GM23338 (cell line): ENCODE measurements around the gene FBXL14. TPM values are rescaled to one million over a fixed set of nuclear protein-coding genes. Genes with fewer than 3 reads are reported as not detected.

Experiments used
- ATAC-seq: fragments of 200-7000 bp; cut with Tn5 transposase; 3 replicates; pipeline ENCODE4 v1.9.1; 2020
- DNase-seq: peaks from one replicate; pipeline ENCODE4 v3.0.0-alpha.2; 2015; ENCODE audit warnings: low spot score
- H2AFZ ChIP-seq: fragments of 200-600 bp; sonication (generic); 2 replicates; pipeline ENCODE4 v1.8.0; 2016; ENCODE audit warnings: antibody characterized with exemption, mild to moderate bottlenecking, moderate library complexity
- H3F3A ChIP-seq: fragments of 200-600 bp; sonication (generic); replicated peaks from 2 replicates; pipeline ENCODE4 v1.8.0; 2017; ENCODE audit warnings: antibody characterized with exemption, mixed run types, low read depth
- H3K27ac ChIP-seq: fragments of 200-600 bp; sonication (generic); 2 replicates; pipeline ENCODE4 v1.6.1; 2016; ENCODE audit warnings: low read depth
- H3K27me3 ChIP-seq: fragments of 200-600 bp; sonication (generic); 2 replicates; pipeline ENCODE4 v1.8.0; 2016; ENCODE audit warnings: mild to moderate bottlenecking, mixed run types, moderate library complexity; ENCODE audit not compliant: insufficient read depth
- H3K36me3 ChIP-seq: fragments of 200-600 bp; sonication (generic); 2 replicates; pipeline ENCODE4 v1.8.0; 2016; ENCODE audit warnings: mild to moderate bottlenecking; ENCODE audit not compliant: insufficient read depth
- H3K4me1 ChIP-seq: fragments of 200-600 bp; sonication (generic); 2 replicates; pipeline ENCODE4 v1.8.0; 2016; ENCODE audit warnings: mild to moderate bottlenecking, moderate library complexity; ENCODE audit not compliant: insufficient read depth
- H3K4me2 ChIP-seq: fragments of 200-600 bp; sonication (generic); 2 replicates; pipeline ENCODE4 v1.7.1; 2017; ENCODE audit warnings: mixed run types
- H3K4me3 ChIP-seq: fragments of 200-600 bp; sonication (generic); 2 replicates; pipeline ENCODE4 v1.6.1; 2016; ENCODE audit warnings: mixed run types
- H3K79me2 ChIP-seq: fragments of 200-600 bp; sonication (generic); replicated peaks from 2 replicates; pipeline ENCODE4 v1.8.0; 2017; ENCODE audit warnings: mild to moderate bottlenecking; ENCODE audit not compliant: insufficient read depth
- H3K9me2 ChIP-seq: fragments of 200-600 bp; sonication (generic); 2 replicates; pipeline ENCODE4 v1.8.0; 2017; ENCODE audit not compliant: insufficient read depth
- H4K20me1 ChIP-seq: fragments of 200-600 bp; sonication (generic); replicated peaks from 2 replicates; pipeline ENCODE4 v1.8.0; 2017; ENCODE audit warnings: mild to moderate bottlenecking; ENCODE audit not compliant: insufficient read depth
- H3K27ac Mint-ChIP-seq: 2 replicates; pipeline ENCODE4 v1.8.0; 2020; ENCODE audit warnings: inconsistent platforms, mild to moderate bottlenecking, moderate library complexity, mixed read lengths
- H3K27me3 Mint-ChIP-seq: 3 replicates; pipeline ENCODE4 v1.8.0; 2022; ENCODE audit warnings: low read depth, mild to moderate bottlenecking, moderate library complexity, mixed read lengths, inconsistent platforms; ENCODE audit not compliant: insufficient read depth, poor library complexity
- H3K36me3 Mint-ChIP-seq: 3 replicates; pipeline ENCODE4 v1.8.0; 2021; ENCODE audit warnings: low read depth, mild to moderate bottlenecking, inconsistent platforms, moderate library complexity, mixed read lengths
- H3K4me1 Mint-ChIP-seq: 3 replicates; pipeline ENCODE4 v1.8.0; 2020; ENCODE audit warnings: mild to moderate bottlenecking, inconsistent platforms, mixed read lengths
- H3K4me3 Mint-ChIP-seq: 3 replicates; pipeline ENCODE4 v1.8.0; 2021; ENCODE audit warnings: moderate library complexity, mild to moderate bottlenecking, inconsistent platforms, mixed read lengths
- H3K9me3 Mint-ChIP-seq: 3 replicates; pipeline ENCODE4 v1.8.0; 2020; ENCODE audit warnings: moderate library complexity, mild to moderate bottlenecking, inconsistent platforms, mixed read lengths
- CREB1 ChIP-seq: fragments of 250-450 bp; sonication (Bioruptor Pico); IDR thresholded peaks from 2 replicates; pipeline ENCODE4 v1.5.0; 2020; ENCODE audit warnings: low read depth, mild to moderate bottlenecking, moderate library complexity
- EZH2 ChIP-seq: fragments of 200-600 bp; sonication (generic); IDR thresholded peaks from one replicate; pipeline ENCODE4 v1.8.0; 2017; ENCODE audit warnings: antibody characterized with exemption, mild to moderate bottlenecking, low read depth; ENCODE audit not compliant: unreplicated experiment
- EZH2phosphoT487 ChIP-seq: fragments of 200-600 bp; sonication (generic); IDR thresholded peaks from one replicate; pipeline ENCODE4 v1.8.1; 2018; ENCODE audit warnings: antibody characterized with exemption; ENCODE audit not compliant: unreplicated experiment
- JUNB ChIP-seq: IDR thresholded peaks from one replicate; pipeline ENCODE4 v1.6.1; 2016; ENCODE audit warnings: antibody characterized with exemption; ENCODE audit not compliant: unreplicated experiment
- NANOG ChIP-seq: IDR thresholded peaks from 2 replicates; pipeline ENCODE4 v1.6.1; 2016; ENCODE audit warnings: antibody characterized with exemption, borderline replicate concordance
- POLR2AphosphoS5 ChIP-seq: IDR thresholded peaks from 2 replicates; pipeline ENCODE4 v1.6.1; 2016; ENCODE audit warnings: antibody characterized with exemption, low read depth
- STAT1 ChIP-seq: IDR thresholded peaks from one replicate; pipeline ENCODE4 v1.6.1; 2016; ENCODE audit warnings: antibody characterized with exemption; ENCODE audit not compliant: unreplicated experiment
- ZNF114 ChIP-seq: fragments of 250-450 bp; sonication (Bioruptor Pico); IDR thresholded peaks from 2 replicates; pipeline ENCODE4 v1.5.0; 2020; ENCODE audit warnings: mild to moderate bottlenecking, moderate library complexity
- ZNF331 ChIP-seq: fragments of 250-450 bp; sonication (Bioruptor Pico); IDR thresholded peaks from 2 replicates; pipeline ENCODE4 v1.5.0; 2020; ENCODE audit warnings: low read depth, mild to moderate bottlenecking, moderate library complexity
- polyA plus RNA-seq: library from polyadenylated mRNA; unstranded; fragments of >200 nt; fragmentation: Nextera tagmentation; extraction: Ambion mirVana; gene quantifications from 2 replicates; pipeline ENCODE4 v1.2.1, GENCODE V29; 2016
- total RNA-seq: library from RNA; depleted of rRNA; stranded (reverse); fragments of >200 nt; shearing (Covaris generic); gene quantifications from 2 replicates; pipeline ENCODE4 v1.2.3, GENCODE V29; 2014
- TF ChIP-seq, protein P1 (sequence below): IDR thresholded peaks from one replicate; pipeline ENCODE4 v1.6.1; 2018; ENCODE audit warnings: antibody characterized with exemption; ENCODE audit not compliant: unreplicated experiment
- TF ChIP-seq, protein P2 (sequence below): IDR thresholded peaks from 2 replicates; pipeline ENCODE4 v1.6.1; 2016; ENCODE audit warnings: antibody characterized with exemption
- TF ChIP-seq, protein P3 (sequence below), 2 experiments: fragments of 200-600 bp in 1 of 2; sonication (generic) in 1 of 2; conservative IDR thresholded peaks; 2 replicates each; pipeline versions ENCODE4 v1.5.1 to v1.6.1; 2016 to 2017; ENCODE audit warnings: antibody characterized with exemption in 2 of 2, low read depth in 2 of 2, mild to moderate bottlenecking in 2 of 2, moderate library complexity in 1 of 2
- TF ChIP-seq, protein P4 (sequence below): fragments of 250-450 bp; sonication (Bioruptor Pico); IDR thresholded peaks from 2 replicates; pipeline ENCODE4 v1.5.0; 2020; ENCODE audit warnings: mild to moderate bottlenecking, moderate library complexity

Gene FBXL14
- total and polyA plus RNA-seq, 2 experiments from 2014 or later: 0.74 to 9.4 TPM

DNA sequence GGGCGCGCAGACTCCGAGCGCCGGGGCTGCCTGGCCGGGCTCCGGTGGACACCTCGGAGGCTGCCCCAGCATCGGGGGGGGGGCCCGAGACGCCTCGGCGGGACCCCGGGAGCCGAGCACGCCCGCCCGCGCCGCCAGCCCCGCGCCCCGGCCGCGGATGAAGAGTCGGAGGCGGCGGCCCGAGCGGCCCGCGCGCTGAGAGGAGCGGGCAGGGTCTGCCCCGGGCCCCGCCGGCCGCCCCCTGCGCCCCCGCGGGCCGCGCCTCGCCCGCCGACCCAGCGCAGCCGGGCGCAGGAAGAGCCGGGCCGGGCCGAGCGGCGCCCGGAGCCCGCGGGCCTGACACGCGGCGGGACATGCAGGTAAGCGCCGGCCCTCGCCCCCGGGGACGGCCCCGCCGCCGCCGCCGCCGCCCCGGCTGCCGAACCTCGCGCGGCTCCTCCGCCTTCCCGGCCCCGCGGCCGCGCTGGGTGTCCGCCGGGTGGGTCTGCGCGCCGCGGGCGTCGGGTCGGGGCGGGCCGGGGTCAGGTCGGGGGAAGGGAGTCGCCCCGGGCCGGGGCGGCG is 63.7 kb downstream of the FBXL14 start:
- Mint-ChIP-seq H3K27ac (no peak overlapping the region), H3K4me1 (peaks cover 23% of the 10 kb centered on the region), H3K27me3 (peaks cover 60% of the 10 kb centered on the region), H3K4me3 (no peak overlapping the region; the same call in 2 of the 3 replicates), H3K9me3 (no peaks in the 10 kb centered on the region), H3K36me3 (no peaks in the 10 kb centered on the region; the same call in 2 of the 3 replicates)
- H3K27me3 ChIP-seq: peaks cover 94% of the 10 kb centered on the region
- peaks cover 13% of the 10 kb centered on the region for H3K4me1 ChIP-seq
- TF ChIP-seq, protein P1, sequence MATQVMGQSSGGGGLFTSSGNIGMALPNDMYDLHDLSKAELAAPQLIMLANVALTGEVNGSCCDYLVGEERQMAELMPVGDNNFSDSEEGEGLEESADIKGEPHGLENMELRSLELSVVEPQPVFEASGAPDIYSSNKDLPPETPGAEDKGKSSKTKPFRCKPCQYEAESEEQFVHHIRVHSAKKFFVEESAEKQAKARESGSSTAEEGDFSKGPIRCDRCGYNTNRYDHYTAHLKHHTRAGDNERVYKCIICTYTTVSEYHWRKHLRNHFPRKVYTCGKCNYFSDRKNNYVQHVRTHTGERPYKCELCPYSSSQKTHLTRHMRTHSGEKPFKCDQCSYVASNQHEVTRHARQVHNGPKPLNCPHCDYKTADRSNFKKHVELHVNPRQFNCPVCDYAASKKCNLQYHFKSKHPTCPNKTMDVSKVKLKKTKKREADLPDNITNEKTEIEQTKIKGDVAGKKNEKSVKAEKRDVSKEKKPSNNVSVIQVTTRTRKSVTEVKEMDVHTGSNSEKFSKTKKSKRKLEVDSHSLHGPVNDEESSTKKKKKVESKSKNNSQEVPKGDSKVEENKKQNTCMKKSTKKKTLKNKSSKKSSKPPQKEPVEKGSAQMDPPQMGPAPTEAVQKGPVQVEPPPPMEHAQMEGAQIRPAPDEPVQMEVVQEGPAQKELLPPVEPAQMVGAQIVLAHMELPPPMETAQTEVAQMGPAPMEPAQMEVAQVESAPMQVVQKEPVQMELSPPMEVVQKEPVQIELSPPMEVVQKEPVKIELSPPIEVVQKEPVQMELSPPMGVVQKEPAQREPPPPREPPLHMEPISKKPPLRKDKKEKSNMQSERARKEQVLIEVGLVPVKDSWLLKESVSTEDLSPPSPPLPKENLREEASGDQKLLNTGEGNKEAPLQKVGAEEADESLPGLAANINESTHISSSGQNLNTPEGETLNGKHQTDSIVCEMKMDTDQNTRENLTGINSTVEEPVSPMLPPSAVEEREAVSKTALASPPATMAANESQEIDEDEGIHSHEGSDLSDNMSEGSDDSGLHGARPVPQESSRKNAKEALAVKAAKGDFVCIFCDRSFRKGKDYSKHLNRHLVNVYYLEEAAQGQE: no peak
- TF ChIP-seq POLR2AphosphoS5 (no peak), EZH2phosphoT487 (no peak), STAT1 (no peak), ZNF114 (CRISPR knock-in tag) (no peak), NANOG (no peak), EZH2 (no peak), JUNB (no peak), ZNF331 (no peak), CREB1 (no peak)
- TF ChIP-seq, protein P2, sequence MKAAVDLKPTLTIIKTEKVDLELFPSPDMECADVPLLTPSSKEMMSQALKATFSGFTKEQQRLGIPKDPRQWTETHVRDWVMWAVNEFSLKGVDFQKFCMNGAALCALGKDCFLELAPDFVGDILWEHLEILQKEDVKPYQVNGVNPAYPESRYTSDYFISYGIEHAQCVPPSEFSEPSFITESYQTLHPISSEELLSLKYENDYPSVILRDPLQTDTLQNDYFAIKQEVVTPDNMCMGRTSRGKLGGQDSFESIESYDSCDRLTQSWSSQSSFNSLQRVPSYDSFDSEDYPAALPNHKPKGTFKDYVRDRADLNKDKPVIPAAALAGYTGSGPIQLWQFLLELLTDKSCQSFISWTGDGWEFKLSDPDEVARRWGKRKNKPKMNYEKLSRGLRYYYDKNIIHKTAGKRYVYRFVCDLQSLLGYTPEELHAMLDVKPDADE: no peak
- TF ChIP-seq, protein P3, sequence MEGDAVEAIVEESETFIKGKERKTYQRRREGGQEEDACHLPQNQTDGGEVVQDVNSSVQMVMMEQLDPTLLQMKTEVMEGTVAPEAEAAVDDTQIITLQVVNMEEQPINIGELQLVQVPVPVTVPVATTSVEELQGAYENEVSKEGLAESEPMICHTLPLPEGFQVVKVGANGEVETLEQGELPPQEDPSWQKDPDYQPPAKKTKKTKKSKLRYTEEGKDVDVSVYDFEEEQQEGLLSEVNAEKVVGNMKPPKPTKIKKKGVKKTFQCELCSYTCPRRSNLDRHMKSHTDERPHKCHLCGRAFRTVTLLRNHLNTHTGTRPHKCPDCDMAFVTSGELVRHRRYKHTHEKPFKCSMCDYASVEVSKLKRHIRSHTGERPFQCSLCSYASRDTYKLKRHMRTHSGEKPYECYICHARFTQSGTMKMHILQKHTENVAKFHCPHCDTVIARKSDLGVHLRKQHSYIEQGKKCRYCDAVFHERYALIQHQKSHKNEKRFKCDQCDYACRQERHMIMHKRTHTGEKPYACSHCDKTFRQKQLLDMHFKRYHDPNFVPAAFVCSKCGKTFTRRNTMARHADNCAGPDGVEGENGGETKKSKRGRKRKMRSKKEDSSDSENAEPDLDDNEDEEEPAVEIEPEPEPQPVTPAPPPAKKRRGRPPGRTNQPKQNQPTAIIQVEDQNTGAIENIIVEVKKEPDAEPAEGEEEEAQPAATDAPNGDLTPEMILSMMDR (conservative IDR thresholded peaks at IDR 0.05; ENCODE audit: low read depth in 2 of 2): no peak
- TF ChIP-seq, protein P4, sequence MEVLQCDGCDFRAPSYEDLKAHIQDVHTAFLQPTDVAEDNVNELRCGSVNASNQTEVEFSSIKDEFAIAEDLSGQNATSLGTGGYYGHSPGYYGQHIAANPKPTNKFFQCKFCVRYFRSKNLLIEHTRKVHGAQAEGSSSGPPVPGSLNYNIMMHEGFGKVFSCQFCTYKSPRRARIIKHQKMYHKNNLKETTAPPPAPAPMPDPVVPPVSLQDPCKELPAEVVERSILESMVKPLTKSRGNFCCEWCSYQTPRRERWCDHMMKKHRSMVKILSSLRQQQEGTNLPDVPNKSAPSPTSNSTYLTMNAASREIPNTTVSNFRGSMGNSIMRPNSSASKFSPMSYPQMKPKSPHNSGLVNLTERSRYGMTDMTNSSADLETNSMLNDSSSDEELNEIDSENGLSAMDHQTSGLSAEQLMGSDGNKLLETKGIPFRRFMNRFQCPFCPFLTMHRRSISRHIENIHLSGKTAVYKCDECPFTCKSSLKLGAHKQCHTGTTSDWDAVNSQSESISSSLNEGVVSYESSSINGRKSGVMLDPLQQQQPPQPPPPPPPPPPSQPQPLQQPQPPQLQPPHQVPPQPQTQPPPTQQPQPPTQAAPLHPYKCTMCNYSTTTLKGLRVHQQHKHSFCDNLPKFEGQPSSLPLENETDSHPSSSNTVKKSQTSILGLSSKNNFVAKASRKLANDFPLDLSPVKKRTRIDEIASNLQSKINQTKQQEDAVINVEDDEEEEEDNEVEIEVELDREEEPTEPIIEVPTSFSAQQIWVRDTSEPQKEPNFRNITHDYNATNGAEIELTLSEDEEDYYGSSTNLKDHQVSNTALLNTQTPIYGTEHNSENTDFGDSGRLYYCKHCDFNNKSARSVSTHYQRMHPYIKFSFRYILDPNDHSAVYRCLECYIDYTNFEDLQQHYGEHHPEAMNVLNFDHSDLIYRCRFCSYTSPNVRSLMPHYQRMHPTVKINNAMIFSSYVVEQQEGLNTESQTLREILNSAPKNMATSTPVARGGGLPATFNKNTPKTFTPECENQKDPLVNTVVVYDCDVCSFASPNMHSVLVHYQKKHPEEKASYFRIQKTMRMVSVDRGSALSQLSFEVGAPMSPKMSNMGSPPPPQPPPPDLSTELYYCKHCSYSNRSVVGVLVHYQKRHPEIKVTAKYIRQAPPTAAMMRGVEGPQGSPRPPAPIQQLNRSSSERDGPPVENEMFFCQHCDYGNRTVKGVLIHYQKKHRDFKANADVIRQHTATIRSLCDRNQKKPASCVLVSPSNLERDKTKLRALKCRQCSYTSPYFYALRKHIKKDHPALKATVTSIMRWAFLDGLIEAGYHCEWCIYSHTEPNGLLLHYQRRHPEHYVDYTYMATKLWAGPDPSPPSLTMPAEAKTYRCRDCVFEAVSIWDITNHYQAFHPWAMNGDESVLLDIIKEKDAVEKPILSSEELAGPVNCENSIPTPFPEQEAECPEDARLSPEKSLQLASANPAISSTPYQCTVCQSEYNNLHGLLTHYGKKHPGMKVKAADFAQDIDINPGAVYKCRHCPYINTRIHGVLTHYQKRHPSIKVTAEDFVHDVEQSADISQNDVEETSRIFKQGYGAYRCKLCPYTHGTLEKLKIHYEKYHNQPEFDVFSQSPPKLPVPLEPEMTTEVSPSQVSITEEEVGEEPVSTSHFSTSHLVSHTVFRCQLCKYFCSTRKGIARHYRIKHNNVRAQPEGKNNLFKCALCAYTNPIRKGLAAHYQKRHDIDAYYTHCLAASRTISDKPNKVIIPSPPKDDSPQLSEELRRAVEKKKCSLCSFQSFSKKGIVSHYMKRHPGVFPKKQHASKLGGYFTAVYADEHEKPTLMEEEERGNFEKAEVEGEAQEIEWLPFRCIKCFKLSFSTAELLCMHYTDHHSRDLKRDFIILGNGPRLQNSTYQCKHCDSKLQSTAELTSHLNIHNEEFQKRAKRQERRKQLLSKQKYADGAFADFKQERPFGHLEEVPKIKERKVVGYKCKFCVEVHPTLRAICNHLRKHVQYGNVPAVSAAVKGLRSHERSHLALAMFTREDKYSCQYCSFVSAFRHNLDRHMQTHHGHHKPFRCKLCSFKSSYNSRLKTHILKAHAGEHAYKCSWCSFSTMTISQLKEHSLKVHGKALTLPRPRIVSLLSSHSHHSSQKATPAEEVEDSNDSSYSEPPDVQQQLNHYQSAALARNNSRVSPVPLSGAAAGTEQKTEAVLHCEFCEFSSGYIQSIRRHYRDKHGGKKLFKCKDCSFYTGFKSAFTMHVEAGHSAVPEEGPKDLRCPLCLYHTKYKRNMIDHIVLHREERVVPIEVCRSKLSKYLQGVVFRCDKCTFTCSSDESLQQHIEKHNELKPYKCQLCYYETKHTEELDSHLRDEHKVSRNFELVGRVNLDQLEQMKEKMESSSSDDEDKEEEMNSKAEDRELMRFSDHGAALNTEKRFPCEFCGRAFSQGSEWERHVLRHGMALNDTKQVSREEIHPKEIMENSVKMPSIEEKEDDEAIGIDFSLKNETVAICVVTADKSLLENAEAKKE: no peak
- H3K36me3 ChIP-seq: no peaks in the 10 kb centered on the region
- ATAC-seq: no peak
- peak; percentile 34 for DNase-seq
- H3F3A ChIP-seq: 0 out of 2 replicates have a peak, but pooled peaks cover 7% of the 10 kb centered on the region
- H3K9me2 ChIP-seq: no peaks in the 10 kb centered on the region
- no peak overlapping the region for H2AFZ ChIP-seq
- H3K27ac ChIP-seq: no peak overlapping the region
- no peaks in the 10 kb centered on the region for H3K79me2 ChIP-seq
- no peaks in the 10 kb centered on the region for H4K20me1 ChIP-seq
- peak overlapping the region; percentile 74; the same call in 1 of the 2 replicates for H3K4me3 ChIP-seq
- H3K4me2 ChIP-seq: peak overlapping the region; percentile 90; the same call in 1 of the 2 replicates
